Ammon's horn (tissue), 1 donor: ENCODE data around the gene CKS2.
A peak's percentile ranks its signal among the peaks of the same experiment; 100 is the strongest.

Experiments used
- DNase-seq: peaks from one replicate; pipeline ENCODE4 v3.0.0-alpha.2; 2016; ENCODE audit warnings: low spot score

Gene CKS2

GRCh38 chr9:89350988-89351557 is 40.1 kb downstream of the CKS2 start:
- DNase-seq, result no peak

GRCh38 chr9:89351584-89352300 is 40.7 kb downstream of the CKS2 start:
- DNase-seq, result no peak

GRCh38 chr9:89352451-89352850 is 41.5 kb downstream of the CKS2 start:
- DNase-seq, result no peak

- DNase-seq, result no peak
These were observed 42.1 kb downstream of the CKS2 start for GRCh38 chr9:89352874-89353649.

- DNase-seq, result peak; percentile 68
These were observed 43.0 kb downstream of the CKS2 start for GRCh38 chr9:89353989-89354388.

- DNase-seq, result no peak
These were observed 43.5 kb downstream of the CKS2 start for GRCh38 chr9:89354471-89354870.

GRCh38 chr9:89356782-89357181 is 45.8 kb downstream of the CKS2 start:
- no peak for DNase-seq

- no peak for DNase-seq
These were observed 46.6 kb downstream of the CKS2 start for GRCh38 chr9:89357331-89358197.

- no peak for DNase-seq
These were observed 47.5 kb downstream of the CKS2 start for GRCh38 chr9:89358376-89358916.

GRCh38 chr9:89358985-89359384 is 48.0 kb downstream of the CKS2 start:
- peak; percentile 76 for DNase-seq

GRCh38 chr9:89359751-89360261 is 48.8 kb downstream of the CKS2 start:
- DNase-seq, result no peak

- peak; percentile 45 for DNase-seq
These were observed 49.5 kb downstream of the CKS2 start for GRCh38 chr9:89360465-89360864.

GRCh38 chr9:89361031-89361430 is 50.0 kb downstream of the CKS2 start:
- no peak for DNase-seq

GRCh38 chr9:89361816-89362646 is 51.0 kb downstream of the CKS2 start:
- peak; percentile 42 for DNase-seq

- no peak for DNase-seq
These were observed 51.8 kb downstream of the CKS2 start for GRCh38 chr9:89362647-89363310.

GRCh38 chr9:89363311-89363670 is 52.3 kb downstream of the CKS2 start:
- DNase-seq, result no peak

- DNase-seq, result no peak
These were observed 53.1 kb downstream of the CKS2 start for GRCh38 chr9:89363921-89364665.

- no peak for DNase-seq
These were observed 53.9 kb downstream of the CKS2 start for GRCh38 chr9:89364666-89365531.

- DNase-seq, result no peak
These were observed 54.5 kb downstream of the CKS2 start for GRCh38 chr9:89365532-89365912.
